Heart left ventricle (tissue), 16 donors: ENCODE results near the gene DIP2B. TPM values are rescaled to one million over a fixed set of nuclear protein-coding genes. Genes with fewer than 3 reads are reported as not detected.

Experiments used
- ATAC-seq, 4 donors: fragments of 200-7000 bp; cut with Tn5 transposase; one replicate each; pipeline ENCODE4 v1.9.1; 2020 to 2022; ENCODE audit warnings: moderate library complexity in 4 of 4, mild to moderate bottlenecking in 3 of 4, moderate number of reproducible peaks in 1 of 4
- DNase-seq, 5 donors: peaks; one replicate each; pipeline ENCODE4 v3.0.0-alpha.2; 2020
- H3K27ac ChIP-seq, 12 donors: fragments of 200-600 bp; sonication (generic) in 4 of 12; one replicate each; pipeline versions ENCODE4 v1.5.0 to v1.8.0; 2016 to 2022; ENCODE audit warnings: mild to moderate bottlenecking in 2 of 12
- H3K27me3 ChIP-seq, 9 donors: fragments of 200-600 bp; sonication (generic) in 2 of 9; one replicate each; pipeline versions ENCODE4 v1.5.1 to v1.8.0; 2016 to 2022; ENCODE audit warnings: mild to moderate bottlenecking in 3 of 9
- H3K36me3 ChIP-seq, 9 donors: fragments of 200-600 bp; sonication (generic) in 2 of 9; one replicate each; pipeline versions ENCODE4 v1.5.0 to v1.8.0; 2018 to 2022; ENCODE audit warnings: mild to moderate bottlenecking in 2 of 9
- H3K4me1 ChIP-seq, 12 donors: fragments of 200-600 bp; sonication (generic) in 4 of 12; one replicate each; pipeline versions ENCODE4 v1.5.0 to v1.8.0; 2016 to 2022; ENCODE audit warnings: mild to moderate bottlenecking in 3 of 12
- H3K4me3 ChIP-seq, 12 donors: fragments of 200-600 bp; sonication (generic) in 4 of 12; one replicate each; pipeline versions ENCODE4 v1.5.0 to v1.8.0; 2017 to 2022; ENCODE audit warnings: mild to moderate bottlenecking in 9 of 12, moderate library complexity in 4 of 12
- H3K9me3 ChIP-seq, 12 donors: fragments of 200-600 bp; sonication (generic) in 4 of 12; one replicate each; pipeline versions ENCODE4 v1.5.0 to v1.8.0; 2016 to 2022; ENCODE audit warnings: mild to moderate bottlenecking in 1 of 12
- POLR2A ChIP-seq, 2 donors: fragments of 450-650 bp; IDR thresholded peaks; one replicate each; pipeline ENCODE4 v1.6.1; 2017; ENCODE audit warnings: antibody characterized with exemption in 2 of 2, mild to moderate bottlenecking in 2 of 2, moderate library complexity in 2 of 2
- WGBS, 4 donors: extraction: QIAGEN DNeasy Blood & Tissue Kit in 2 of 4; methylation state at CpG; one replicate each; pipeline versions ENCODE4 v1.1.5 to v1.1.7; 2013 to 2018; 5-methylcytosine and 5-hydroxymethylcytosine counted together
- intact Hi-C, 10 donors: fragments of 100-400 bp; cut with DNase I; formaldehyde crosslinking; loops; one replicate each; pipeline versions ENCODE4 v1.11.1 to v1.14.2; 2022
- polyA plus RNA-seq, 2 donors: library from polyadenylated mRNA; stranded (reverse); fragments of 200-250 nt; gene quantifications; one replicate each; pipeline ENCODE4 v1.2.3, GENCODE V29; 2013
- total RNA-seq, 9 donors: library from RNA; depleted of rRNA in 2 of 9; stranded (reverse); fragments of >200 nt in 2 of 9; fragmentation: NEBNext Ultra II Directional in 3 of 9; extraction: Animal tissue kit (Norgen Biotek cat#: 25700) in 3 of 9; gene quantifications; one replicate each; pipeline versions ENCODE4 v1.1.0 to v1.2.4, GENCODE V29; 2016 to 2023
- TF ChIP-seq, protein P1 (sequence below), 12 donors: fragments of 200-600 bp; sonication (generic) in 4 of 12; IDR thresholded peaks; one replicate each; pipeline versions ENCODE4 v1.5.0 to v1.8.0; 2018 to 2022; ENCODE audit warnings: antibody characterized with exemption in 12 of 12, mild to moderate bottlenecking in 5 of 12
- donor health status: ischemic (EF 13 %, LVEDD 7.1; RV severe dilation, severe dysfunction).
- donor health status: healthy with polysubstance abuse.
- donor health status: DM: no; HTN: yes; CAD: no.
- donor health status: DM: no; HTN: no; CAD: no.
- donor health status: ischemic (EF 25% LVEDD 6.9; RV normal size, moderate dysfunction).
- donor health status: ischemic (EF 25% LVEDD 5.7; RV mildly dilated, moderate dysfunction).
- donor health status: healthy.
- donor health status: DM: yes; HTN: yes; CAD: no.
- donor health status: ischemic (EF 35%, LVEDD 5.7; RV mildly dilated, moderate dysfunction).
- donor health status: nonischemic (EF 11% LVEDD 7.7; RV severe dilation, severe dysfunction).
- donor health status: DM: yes; HTN: yes; CAD: no.
- donor health status: PGD.
- donor health status: ischemic (EF 29% LVEDD 5.4; RV normal size, mild dysfunction).
- donor health status: nonischemic (EF 23%, LVEDD 6.1; RV moderate dilation, normal function).

DIP2B gene
- total and polyA plus RNA-seq, 11 donors, result 3.4 to 25.0 (median 16.7) TPM

- intact Hi-C loops, result no loop called here
- no peak overlapping the region for H3K27ac ChIP-seq
- DNase-seq, result no peak
- no peak overlapping the region for H3K4me3 ChIP-seq
- H3K27me3 ChIP-seq, result no peaks in the 10 kb centered on the region
- H3K9me3 ChIP-seq, result no peaks in the 10 kb centered on the region
- no peak for TF ChIP-seq POLR2A (IDR thresholded peaks at IDR 0.05)
- TF ChIP-seq, protein P1, sequence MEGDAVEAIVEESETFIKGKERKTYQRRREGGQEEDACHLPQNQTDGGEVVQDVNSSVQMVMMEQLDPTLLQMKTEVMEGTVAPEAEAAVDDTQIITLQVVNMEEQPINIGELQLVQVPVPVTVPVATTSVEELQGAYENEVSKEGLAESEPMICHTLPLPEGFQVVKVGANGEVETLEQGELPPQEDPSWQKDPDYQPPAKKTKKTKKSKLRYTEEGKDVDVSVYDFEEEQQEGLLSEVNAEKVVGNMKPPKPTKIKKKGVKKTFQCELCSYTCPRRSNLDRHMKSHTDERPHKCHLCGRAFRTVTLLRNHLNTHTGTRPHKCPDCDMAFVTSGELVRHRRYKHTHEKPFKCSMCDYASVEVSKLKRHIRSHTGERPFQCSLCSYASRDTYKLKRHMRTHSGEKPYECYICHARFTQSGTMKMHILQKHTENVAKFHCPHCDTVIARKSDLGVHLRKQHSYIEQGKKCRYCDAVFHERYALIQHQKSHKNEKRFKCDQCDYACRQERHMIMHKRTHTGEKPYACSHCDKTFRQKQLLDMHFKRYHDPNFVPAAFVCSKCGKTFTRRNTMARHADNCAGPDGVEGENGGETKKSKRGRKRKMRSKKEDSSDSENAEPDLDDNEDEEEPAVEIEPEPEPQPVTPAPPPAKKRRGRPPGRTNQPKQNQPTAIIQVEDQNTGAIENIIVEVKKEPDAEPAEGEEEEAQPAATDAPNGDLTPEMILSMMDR (IDR thresholded peaks at IDR 0.05), result no peak
- WGBS, 4 donors, result 83 to 87% (median 84%) methylated on average over 7 of the region's 7 CpGs
- H3K4me1 ChIP-seq, result peaks cover 0 to 47% (median 6%) of the 10 kb centered on the region in 12 donors
- H3K36me3 ChIP-seq, result no peaks in the 10 kb centered on the region
- ATAC-seq, result no peak
Measured at GRCh38 chr12:50562520-50563433, 58.0 kb downstream of the DIP2B start.

DNA sequence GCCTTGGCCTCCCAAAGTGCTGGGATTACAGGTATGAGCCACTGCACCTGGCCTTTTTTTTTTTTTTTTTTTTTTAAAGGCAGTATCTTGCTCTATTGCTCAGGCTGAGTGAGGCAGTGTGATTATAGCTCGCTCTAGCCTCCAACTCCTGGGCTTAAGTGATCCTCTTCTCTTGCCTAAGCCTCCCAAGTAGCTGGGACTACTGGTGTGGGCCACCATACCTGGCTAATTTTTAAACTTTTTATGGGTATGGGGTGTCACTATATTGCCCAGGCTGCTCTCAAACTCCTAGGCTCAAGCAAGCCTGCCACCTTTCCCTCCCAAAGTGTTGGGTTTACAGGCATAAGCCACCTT is 58.6 kb downstream of the DIP2B start:
- ATAC-seq (no peak), DNase-seq (no peak)
- Histone ChIP-seq H3K4me1 (peaks cover 0 to 52% (median 12%) of the 10 kb centered on the region in 12 donors), H3K36me3 (no peaks in the 10 kb centered on the region), H3K9me3 (no peaks in the 10 kb centered on the region), H3K4me3 (no peak overlapping the region), H3K27me3 (no peaks in the 10 kb centered on the region), H3K27ac (peak overlapping the region in 1 of 12 donors; percentile 59)
- intact Hi-C loops, result no loop called here
- TF ChIP-seq, protein P1 (IDR thresholded peaks at IDR 0.05), result no peak
- TF ChIP-seq POLR2A (IDR thresholded peaks at IDR 0.05), result no peak
- WGBS, 4 donors, result 90 to 100% (median 98%) methylated on average over 1 of the region's 1 CpG

DNA sequence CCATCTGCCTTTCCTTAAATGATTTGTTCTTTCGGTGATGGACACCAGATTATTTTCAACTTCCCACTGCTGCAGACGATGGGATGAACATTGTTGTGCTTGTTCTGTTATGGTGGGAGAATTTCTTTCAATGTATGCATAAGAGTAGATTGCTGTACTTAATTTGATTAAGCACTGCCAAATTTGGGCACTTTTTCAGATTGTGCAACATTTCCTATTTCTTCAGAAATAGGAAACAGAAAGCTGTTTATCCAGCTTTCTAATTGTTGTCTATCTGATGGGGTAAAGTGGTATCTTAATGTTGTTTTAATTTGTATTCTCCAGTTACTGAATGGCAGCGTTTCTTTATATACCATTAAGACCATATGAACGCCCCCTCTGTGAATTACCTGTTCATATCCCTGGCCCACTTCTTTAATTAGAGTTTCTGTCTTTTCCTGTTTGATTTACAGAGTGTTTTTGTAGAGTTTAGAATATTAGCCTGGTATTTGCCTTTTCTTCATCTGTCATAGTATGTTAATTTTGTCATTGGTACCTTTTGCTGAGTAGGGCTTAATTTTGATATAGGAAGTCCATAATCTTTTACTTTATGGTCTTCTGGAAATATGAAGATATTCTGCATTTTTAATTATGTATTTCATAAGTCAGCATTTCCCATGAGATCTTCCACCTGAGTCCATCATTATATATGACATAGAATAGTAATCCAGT is 59.6 kb downstream of the DIP2B start:
- WGBS, 4 donors, result 61 to 77% (median 71%) methylated on average over 4 of the region's 4 CpGs
- DNase-seq (no peak), ATAC-seq (no peak)
- H3K9me3 ChIP-seq, result no peaks in the 10 kb centered on the region
- no peaks in the 10 kb centered on the region for H3K27me3 ChIP-seq
- H3K36me3 ChIP-seq, result no peaks in the 10 kb centered on the region
- TF ChIP-seq, protein P1 (IDR thresholded peaks at IDR 0.05), result no peak
- no peak for TF ChIP-seq POLR2A (IDR thresholded peaks at IDR 0.05)
- H3K27ac ChIP-seq, result peak overlapping the region in 1 of 12 donors; percentile 59
- intact Hi-C loops, result no loop called here
- peaks cover 0 to 56% (median 22%) of the 10 kb centered on the region in 12 donors for H3K4me1 ChIP-seq
- H3K4me3 ChIP-seq, result no peak overlapping the region

- Histone ChIP-seq H3K27ac (peak overlapping the region in 1 of 12 donors; percentile 59), H3K9me3 (no peaks in the 10 kb centered on the region), H3K36me3 (no peaks in the 10 kb centered on the region), H3K27me3 (no peaks in the 10 kb centered on the region), H3K4me3 (no peak overlapping the region), H3K4me1 (peaks cover 0 to 62% (median 27%) of the 10 kb centered on the region in 12 donors)
- WGBS, 4 donors, result 86 to 93% (median 90%) methylated on average over 3 of the region's 3 CpGs
- ATAC-seq (no peak), DNase-seq (no peak)
- intact Hi-C loops, result loop anchor here in 1 of 10 donors (5.0 kb wide), 1 partner anchor 58 kb away; no protein-coding TSS in a partner anchor
- no peak for TF ChIP-seq POLR2A (IDR thresholded peaks at IDR 0.05)
- TF ChIP-seq, protein P1 (IDR thresholded peaks at IDR 0.05), result no peak
Measured at GRCh38 chr12:50564948-50565297, 60.1 kb downstream of the DIP2B start.
